Fibroblast of lung (primary cell): ENCODE results near the gene EFNA1. TPM values are rescaled to one million over a fixed set of nuclear protein-coding genes. Genes with fewer than 3 reads are reported as not detected.

Experiments
- DNase-seq, 2 donors: peaks; one replicate each; pipeline versions ENCODE4 v3.0.0 to v3.0.0-alpha.2; 2010; ENCODE audit warnings: low read depth in 2 of 2
- H2AFZ ChIP-seq: 2 replicates; pipeline ENCODE4 v1.5.1; 2012; ENCODE audit warnings: low read length, control low read depth, inconsistent platforms
- H3K27ac ChIP-seq: 2 replicates; pipeline ENCODE4 v1.5.1; 2011; ENCODE audit warnings: low read length, control low read depth; ENCODE audit not compliant: insufficient read depth
- H3K27me3 ChIP-seq: 2 replicates; pipeline ENCODE4 v1.5.1; 2011; ENCODE audit warnings: mild to moderate bottlenecking, low read length; ENCODE audit not compliant: control insufficient read depth, insufficient read depth
- H3K36me3 ChIP-seq: 2 replicates; pipeline ENCODE4 v1.5.1; 2011; ENCODE audit warnings: low read length; ENCODE audit not compliant: control insufficient read depth, insufficient read depth
- H3K4me1 ChIP-seq: 2 replicates; pipeline ENCODE4 v1.5.1; 2011; ENCODE audit warnings: low read length; ENCODE audit not compliant: control insufficient read depth, insufficient read depth; ENCODE audit errors: extremely low read depth
- H3K4me2 ChIP-seq: 2 replicates; pipeline ENCODE4 v1.5.1; 2011; ENCODE audit warnings: low read length, control low read depth; ENCODE audit not compliant: insufficient read depth; ENCODE audit errors: extremely low read depth
- H3K4me3 ChIP-seq, 4 experiments: fragments of 200-600 bp in 1 of 4; sonication (generic) in 1 of 4; replicated peaks in 1 of 4; 2 replicates each; pipeline ENCODE4 v1.5.1; 2011 to 2016; ENCODE audit warnings: low read length in 4 of 4, low read depth in 3 of 4, mild to moderate bottlenecking in 3 of 4, control low read depth in 2 of 4, inconsistent platforms in 1 of 4, mixed read lengths in 1 of 4; ENCODE audit not compliant: insufficient read depth in 1 of 4; ENCODE audit errors: control extremely low read depth in 1 of 4
- H3K79me2 ChIP-seq: 2 replicates; pipeline ENCODE4 v1.5.1; 2012; ENCODE audit warnings: mild to moderate bottlenecking, low read length, inconsistent platforms; ENCODE audit not compliant: control insufficient read depth, insufficient read depth
- H3K9ac ChIP-seq: 2 replicates; pipeline ENCODE4 v1.5.1; 2011; ENCODE audit warnings: mild to moderate bottlenecking, low read length, control low read depth; ENCODE audit not compliant: insufficient read depth
- H3K9me3 ChIP-seq: 2 replicates; pipeline ENCODE4 v1.5.1; 2012; ENCODE audit warnings: low read depth, low read length; ENCODE audit not compliant: control insufficient read depth, insufficient read depth
- H4K20me1 ChIP-seq: 2 replicates; pipeline ENCODE4 v1.5.1; 2011; ENCODE audit warnings: low read length; ENCODE audit not compliant: control insufficient read depth, insufficient read depth; ENCODE audit errors: extremely low read depth
- CTCF ChIP-seq, 2 donors: IDR thresholded peaks in 1 of 2; conservative IDR thresholded peaks in 1 of 2; 1 replicate in 1 of 2; 2 replicates in 1 of 2; pipeline ENCODE4 v1.5.1; 2011 to 2012; ENCODE audit warnings: low read length in 2 of 2, control low read depth in 1 of 2, inconsistent platforms in 1 of 2, low read depth in 1 of 2, mild to moderate bottlenecking in 1 of 2
- EZH2 ChIP-seq: IDR thresholded peaks from 2 replicates; pipeline ENCODE4 v1.5.1; 2012; ENCODE audit warnings: low read length, control low read depth, mild to moderate bottlenecking; ENCODE audit errors: missing control alignments
- polyA plus RNA-seq, 2 donors: library from polyadenylated mRNA; depleted of rRNA in 1 of 2; stranded (reverse) in 1 of 2; unstranded in 1 of 2; fragments of >200 nt; gene quantifications; 2 replicates each; pipeline ENCODE4 v1.2.1, GENCODE V29; 2011 to 2012; ENCODE audit warnings: missing spikeins in 1 of 2
- total RNA-seq: library from RNA; depleted of rRNA; stranded (reverse); fragments of >200 nt; gene quantifications from 2 replicates; pipeline ENCODE4 v1.2.1, GENCODE V29; 2014

Gene EFNA1
- total and polyA plus RNA-seq, 2 donors (not counting 1 experiment from before 2014, with no cell fraction given), result 0.07 TPM; not detected in 1

GRCh38 chr1:155179112-155180031 lies 51.7 kb downstream of the EFNA1 start:
- no peak overlapping the region for H3K27ac ChIP-seq
- no peak overlapping the region for H3K9ac ChIP-seq
- peaks cover 17% of the 10 kb centered on the region for H3K36me3 ChIP-seq
- peaks cover 6% of the 10 kb centered on the region for H3K4me1 ChIP-seq
- DNase-seq, result no peak
- H3K4me3 ChIP-seq, result no peak overlapping the region
- H3K9me3 ChIP-seq, result no peaks in the 10 kb centered on the region
- TF ChIP-seq EZH2, result no peak
- TF ChIP-seq CTCF (conservative IDR thresholded peaks at IDR 0.05 in 1 of 2, IDR thresholded peaks at IDR 0.05 in 1 of 2; ENCODE audit: low read depth in 1 of 2, low read length in 2 of 2), result no peak
- no peak overlapping the region for H2AFZ ChIP-seq
- no peak overlapping the region for H3K4me2 ChIP-seq
- H3K79me2 ChIP-seq, result no peaks in the 10 kb centered on the region
- H4K20me1 ChIP-seq, result no peaks in the 10 kb centered on the region
- H3K27me3 ChIP-seq, result no peaks in the 10 kb centered on the region

GRCh38 chr1:155181371-155182051 lies 53.8 kb downstream of the EFNA1 start:
- H3K4me1 ChIP-seq, result peaks cover 2% of the 10 kb centered on the region
- peaks cover 19% of the 10 kb centered on the region for H3K36me3 ChIP-seq
- H3K4me2 ChIP-seq, result no peak overlapping the region
- TF ChIP-seq CTCF (conservative IDR thresholded peaks at IDR 0.05 in 1 of 2, IDR thresholded peaks at IDR 0.05 in 1 of 2; ENCODE audit: low read depth in 1 of 2, low read length in 2 of 2) (no peak), EZH2 (no peak)
- H3K4me3 ChIP-seq, result no peak overlapping the region
- H3K9ac ChIP-seq, result no peak overlapping the region
- no peaks in the 10 kb centered on the region for H3K27me3 ChIP-seq
- DNase-seq, result no peak
- no peak overlapping the region for H3K27ac ChIP-seq
- no peaks in the 10 kb centered on the region for H3K9me3 ChIP-seq
- no peaks in the 10 kb centered on the region for H4K20me1 ChIP-seq
- H2AFZ ChIP-seq, result no peak overlapping the region
- no peaks in the 10 kb centered on the region for H3K79me2 ChIP-seq

GRCh38 chr1:155182052-155182550 lies 54.4 kb downstream of the EFNA1 start:
- H3K9me3 ChIP-seq, result no peaks in the 10 kb centered on the region
- H3K27ac ChIP-seq, result no peak overlapping the region
- H3K9ac ChIP-seq, result no peak overlapping the region
- no peaks in the 10 kb centered on the region for H3K79me2 ChIP-seq
- TF ChIP-seq EZH2 (no peak), CTCF (conservative IDR thresholded peaks at IDR 0.05 in 1 of 2, IDR thresholded peaks at IDR 0.05 in 1 of 2; ENCODE audit: low read depth in 1 of 2, low read length in 2 of 2) (no peak)
- H3K36me3 ChIP-seq, result peaks cover 18% of the 10 kb centered on the region
- H4K20me1 ChIP-seq, result no peaks in the 10 kb centered on the region
- no peak overlapping the region for H3K4me3 ChIP-seq
- no peak for DNase-seq
- H3K4me1 ChIP-seq, result no peaks in the 10 kb centered on the region
- H3K27me3 ChIP-seq, result no peaks in the 10 kb centered on the region
- no peak overlapping the region for H3K4me2 ChIP-seq
- H2AFZ ChIP-seq, result no peak overlapping the region
